Measurements from ENCODE around the gene RAB28.

GRCh38 chr4:13471400-13471799 lies 12.7 kb downstream of the RAB28 start:
- TF ChIP-seq EP300 (IDR thresholded peaks at IDR 0.05) (no peak), CTCF (IDR thresholded peaks at IDR 0.05) (no peak), POLR2AphosphoS5 (IDR thresholded peaks at IDR 0.05) (no peak)

Measured in upper lobe of left lung (tissue), 4 donors.